Naive B cell (primary cell): ENCODE results near the gene RNU6-9. TPM values are rescaled to one million over a fixed set of nuclear protein-coding genes. Genes with fewer than 3 reads are reported as not detected.
A peak's percentile ranks its signal among the peaks of the same experiment; 100 is the strongest.
"Not testable (repeated sequence)": the region's sequence is repeated elsewhere in the genome, so short reads cannot be mapped to it uniquely, and the experiment has no call there.

Source experiments
- ATAC-seq, 2 donors: fragments of 150-1000 bp; cut with Tn5 transposase; 2 replicates each; pipeline ENCODE4 v1.10.0; 2021; ENCODE audit warnings: low read depth in 2 of 2, mild to moderate bottlenecking in 2 of 2, moderate library complexity in 2 of 2
- DNase-seq: peaks from one replicate; pipeline ENCODE4 v3.0.0; 2022
- H3K27ac Mint-ChIP-seq, 6 donors: one replicate each; pipeline ENCODE4 v1.8.0; 2020 to 2022; ENCODE audit warnings: mild to moderate bottlenecking in 6 of 6, mixed read lengths in 6 of 6, moderate library complexity in 5 of 6, inconsistent platforms in 2 of 6
- H3K27me3 Mint-ChIP-seq, 3 donors: one replicate each; pipeline ENCODE4 v1.8.0; 2021 to 2022; ENCODE audit warnings: mixed read lengths in 3 of 3, mild to moderate bottlenecking in 1 of 3
- H3K36me3 Mint-ChIP-seq, 2 donors: one replicate each; pipeline ENCODE4 v1.8.0; 2020 to 2022; ENCODE audit warnings: mixed read lengths in 2 of 2, inconsistent platforms in 1 of 2, mild to moderate bottlenecking in 1 of 2
- H3K4me1 Mint-ChIP-seq, 3 donors: one replicate each; pipeline ENCODE4 v1.8.0; 2020 to 2022; ENCODE audit warnings: mixed read lengths in 3 of 3, inconsistent platforms in 1 of 3, mild to moderate bottlenecking in 1 of 3, moderate library complexity in 1 of 3
- H3K4me3 Mint-ChIP-seq, 8 donors: one replicate each; pipeline ENCODE4 v1.8.0; 2020 to 2022; ENCODE audit warnings: mild to moderate bottlenecking in 8 of 8, mixed read lengths in 8 of 8, moderate library complexity in 8 of 8, inconsistent platforms in 2 of 8
- H3K9me3 Mint-ChIP-seq, 7 donors: one replicate each; pipeline ENCODE4 v1.8.0; 2020 to 2022; ENCODE audit warnings: mixed read lengths in 7 of 7, mild to moderate bottlenecking in 5 of 7, inconsistent platforms in 2 of 7, moderate library complexity in 1 of 7
- polyA plus RNA-seq, 6 donors: library from polyadenylated mRNA; unstranded; fragments of 300-500 nt; fragmentation: Illumina TruSeq; gene quantifications; one replicate each; pipeline ENCODE4 v1.2.3, GENCODE V29; 2021; ENCODE audit warnings: low read depth in 6 of 6

The RNU6-9 gene
- polyA plus RNA-seq, 6 donors from 2014 or later = not detected

GRCh38 chr19:853614-854220, 39.6 kb upstream of the RNU6-9 start:
- H3K27ac Mint-ChIP-seq, H3K4me1 Mint-ChIP-seq, DNase-seq, H3K36me3 Mint-ChIP-seq, H3K9me3 Mint-ChIP-seq, H3K4me3 Mint-ChIP-seq, ATAC-seq: not testable (repeated sequence)
- peaks cover 0 to 41% (median 10%) of the 10 kb centered on the region in 3 donors for H3K27me3 Mint-ChIP-seq

- no peak for DNase-seq
- Mint-ChIP-seq H3K27ac (no peak overlapping the region), H3K4me3 (no peak overlapping the region), H3K27me3 (peaks cover 0 to 40% (median 10%) of the 10 kb centered on the region in 3 donors), H3K9me3 (no peaks in the 10 kb centered on the region), H3K4me1 (peaks cover 0 to 6% (median 3%) of the 10 kb centered on the region in 3 donors), H3K36me3 (no peaks in the 10 kb centered on the region)
- no peak for ATAC-seq
These were observed 38.7 kb upstream of the RNU6-9 start for GRCh38 chr19:854549-854948.

GRCh38 chr19:855142-855541, 38.1 kb upstream of the RNU6-9 start:
- peaks cover 0 to 35% (median 10%) of the 10 kb centered on the region in 3 donors for H3K27me3 Mint-ChIP-seq
- DNase-seq (no peak), ATAC-seq (no peak)
- no peak overlapping the region for H3K27ac Mint-ChIP-seq
- H3K4me1 Mint-ChIP-seq = peaks cover 0 to 10% (median 3%) of the 10 kb centered on the region in 3 donors
- no peaks in the 10 kb centered on the region for H3K9me3 Mint-ChIP-seq
- no peak overlapping the region for H3K4me3 Mint-ChIP-seq
- no peaks in the 10 kb centered on the region for H3K36me3 Mint-ChIP-seq

- Mint-ChIP-seq H3K27me3 (peaks cover 0 to 30% (median 5%) of the 10 kb centered on the region in 3 donors), H3K27ac (no peak overlapping the region), H3K9me3 (no peaks in the 10 kb centered on the region), H3K4me3 (no peak overlapping the region), H3K36me3 (no peaks in the 10 kb centered on the region), H3K4me1 (peaks cover 0 to 10% (median 3%) of the 10 kb centered on the region in 3 donors)
- DNase-seq = no peak
- ATAC-seq = no peak
These were observed 37.6 kb upstream of the RNU6-9 start for GRCh38 chr19:855566-856120.

GRCh38 chr19:858284-858683, 35.0 kb upstream of the RNU6-9 start:
- DNase-seq (no peak), ATAC-seq (no peak)
- Mint-ChIP-seq H3K27me3 (peaks cover 0 to 22% (median 5%) of the 10 kb centered on the region in 3 donors), H3K4me1 (peaks cover 7 to 20% (median 14%) of the 10 kb centered on the region in 3 donors), H3K4me3 (peak overlapping the region in 1 of 8 donors; percentile 25), H3K36me3 (no peaks in the 10 kb centered on the region), H3K9me3 (peaks cover 0 to 4% (median 0%) of the 10 kb centered on the region in 7 donors), H3K27ac (peak overlapping the region in 2 of 6 donors; percentile 47 to 62)

GRCh38 chr19:858868-859843, 34.1 kb upstream of the RNU6-9 start, which contains the start of gene CFD:
CFD (plus strand) TSS chr19:859664; CDS start chr19:859690, 26 bp downstream.
- H3K4me1 Mint-ChIP-seq = peaks cover 11 to 26% (median 23%) of the 10 kb centered on the region in 3 donors
- peak within 1 kb of the TSS in 6 of 8 donors; percentile 12 to 76 (median 35) for H3K4me3 Mint-ChIP-seq
- H3K36me3 Mint-ChIP-seq = no peaks in the 10 kb centered on the region
- peak within 1 kb of the TSS in 2 of 6 donors; percentile 62 to 71 for H3K27ac Mint-ChIP-seq
- H3K9me3 Mint-ChIP-seq = peaks cover 0 to 4% (median 0%) of the 10 kb centered on the region in 7 donors
- H3K27me3 Mint-ChIP-seq = peaks cover 0 to 22% (median 10%) of the 10 kb centered on the region in 3 donors
- DNase-seq (no peak), ATAC-seq (no peak)

GRCh38 chr19:861141-861755, 32.0 kb upstream of the RNU6-9 start:
- H3K4me3 Mint-ChIP-seq = peak overlapping the region in 1 of 8 donors; percentile 70
- H3K36me3 Mint-ChIP-seq = no peaks in the 10 kb centered on the region
- H3K9me3 Mint-ChIP-seq = peaks cover 0 to 4% (median 0%) of the 10 kb centered on the region in 7 donors
- no peak for DNase-seq
- H3K27me3 Mint-ChIP-seq = peaks cover 0 to 22% (median 10%) of the 10 kb centered on the region in 3 donors
- no peak for ATAC-seq
- H3K27ac Mint-ChIP-seq = peak overlapping the region in 1 of 6 donors; percentile 69
- peaks cover 11 to 31% (median 26%) of the 10 kb centered on the region in 3 donors for H3K4me1 Mint-ChIP-seq

- peaks cover 11 to 31% (median 26%) of the 10 kb centered on the region in 3 donors for H3K4me1 Mint-ChIP-seq
- peaks cover 0 to 4% (median 0%) of the 10 kb centered on the region in 7 donors for H3K9me3 Mint-ChIP-seq
- H3K27ac Mint-ChIP-seq = peak overlapping the region in 2 of 6 donors; percentile 69 to 89
- peaks cover 0 to 22% (median 10%) of the 10 kb centered on the region in 3 donors for H3K27me3 Mint-ChIP-seq
- no peaks in the 10 kb centered on the region for H3K36me3 Mint-ChIP-seq
- ATAC-seq (peak in 1 of 2 donors; percentile 7), DNase-seq (peak; percentile 25)
- H3K4me3 Mint-ChIP-seq = peak overlapping the region in 5 of 8 donors; percentile 25 to 72 (median 71)
These were observed 31.3 kb upstream of the RNU6-9 start for GRCh38 chr19:861756-862580.

GRCh38 chr19:862581-863314, 30.5 kb upstream of the RNU6-9 start:
- peaks cover 15 to 33% (median 29%) of the 10 kb centered on the region in 3 donors for H3K4me1 Mint-ChIP-seq
- peak overlapping the region; percentile 56 to 95 (median 84) for H3K4me3 Mint-ChIP-seq
- peaks cover 0 to 18% (median 10%) of the 10 kb centered on the region in 3 donors for H3K27me3 Mint-ChIP-seq
- peak; percentile 65 for DNase-seq
- H3K27ac Mint-ChIP-seq = peak overlapping the region in 5 of 6 donors; percentile 57 to 97 (median 89)
- peak; percentile 35 to 46 for ATAC-seq
- H3K36me3 Mint-ChIP-seq = peaks cover 0 to 7% of the 10 kb centered on the region in 2 donors
- peaks cover 0 to 4% (median 0%) of the 10 kb centered on the region in 7 donors for H3K9me3 Mint-ChIP-seq

- ATAC-seq (no peak), DNase-seq (no peak)
- H3K4me1 Mint-ChIP-seq = peaks cover 15 to 33% (median 28%) of the 10 kb centered on the region in 3 donors
- H3K36me3 Mint-ChIP-seq = peaks cover 0 to 7% of the 10 kb centered on the region in 2 donors
- peaks cover 0 to 4% (median 0%) of the 10 kb centered on the region in 7 donors for H3K9me3 Mint-ChIP-seq
- H3K4me3 Mint-ChIP-seq = peak overlapping the region; percentile 70 to 95 (median 88)
- peaks cover 0 to 15% (median 10%) of the 10 kb centered on the region in 3 donors for H3K27me3 Mint-ChIP-seq
- peak overlapping the region in 5 of 6 donors; percentile 89 to 97 (median 95) for H3K27ac Mint-ChIP-seq
These were observed 30.0 kb upstream of the RNU6-9 start for GRCh38 chr19:863315-863620.

- DNase-seq = no peak
- H3K9me3 Mint-ChIP-seq = peaks cover 0 to 4% (median 0%) of the 10 kb centered on the region in 7 donors
These were observed 26.4 kb upstream of the RNU6-9 start for GRCh38 chr19:866769-867300.

More at GRCh38 chr19:866769-867300, 26.4 kb upstream of the RNU6-9 start:
- peaks cover 15 to 31% (median 23%) of the 10 kb centered on the region in 3 donors for H3K4me1 Mint-ChIP-seq
- H3K27ac Mint-ChIP-seq = no peak overlapping the region
- H3K27me3 Mint-ChIP-seq = peaks cover 0 to 10% (median 6%) of the 10 kb centered on the region in 3 donors
- no peak overlapping the region for H3K4me3 Mint-ChIP-seq
- no peak for ATAC-seq
- peaks cover 0 to 15% of the 10 kb centered on the region in 2 donors for H3K36me3 Mint-ChIP-seq
